ENCODE data around the gene UBR1. TPM values are rescaled to one million over a fixed set of nuclear protein-coding genes. Genes with fewer than 3 reads are reported as not detected.
A peak's percentile ranks its signal among the peaks of the same experiment; 100 is the strongest.

The UBR1 gene
- total RNA-seq, 1 donor from 2014 or later = 33.2 TPM

DNA sequence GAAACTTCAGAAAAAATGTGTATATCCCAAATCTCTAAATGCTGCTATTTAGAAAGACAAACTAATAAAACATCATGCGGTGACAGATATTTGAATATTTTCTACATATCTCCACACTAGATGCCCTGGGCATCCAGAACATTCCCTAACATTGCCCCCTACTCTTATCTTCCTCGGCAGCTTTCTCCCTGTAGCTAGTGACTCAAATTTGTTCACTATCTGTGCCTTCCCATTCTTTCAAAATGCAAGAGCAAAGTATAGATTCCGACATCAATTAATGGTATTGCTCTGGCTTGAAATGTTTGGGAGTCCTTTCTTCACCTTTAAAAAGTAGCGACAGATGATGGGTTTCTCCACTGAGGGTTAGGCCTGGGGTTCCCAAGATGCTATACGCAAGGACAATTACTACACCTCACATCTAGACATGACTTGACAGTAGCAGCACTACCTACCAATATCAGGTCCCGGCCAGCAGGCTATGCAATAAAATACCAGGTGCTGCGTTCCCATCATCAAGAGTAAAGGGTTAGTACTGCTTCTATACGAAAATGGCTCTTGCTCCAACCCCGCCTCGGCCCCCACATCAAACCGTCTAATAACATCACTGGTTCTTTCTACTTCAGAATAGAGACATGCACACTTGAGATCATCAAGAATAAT, 631 bp downstream of the UBR1 start:
- Histone ChIP-seq H3K9ac (peak overlapping the region; percentile 73), H4K20me1 (ENCODE audit: low read depth) (no peaks in the 10 kb centered on the region), H3K27ac (no peak overlapping the region), H3K4me3 (peak overlapping the region; percentile 80), H3K27me3 (peaks cover 5% of the 10 kb centered on the region), H3K9me3 (ENCODE audit: low read depth) (no peaks in the 10 kb centered on the region), H2AFZ (replicated peaks) (peak overlapping the region; percentile 91), H3K79me2 (ENCODE audit: low read depth) (peaks cover 56% of the 10 kb centered on the region), H3F3A (ENCODE audit: low read depth) (no peaks in the 10 kb centered on the region), H3K4me2 (peak overlapping the region; percentile 97), H3K36me3 (peaks cover 14% of the 10 kb centered on the region), H3K4me1 (peaks cover 17% of the 10 kb centered on the region)
- peak overlapping the region; percentile 78 for H3K27ac Mint-ChIP-seq
- peaks cover 2% of the 10 kb centered on the region for H3K27me3 Mint-ChIP-seq (ENCODE audit: insufficient read depth, low read depth)
- peaks cover 1% of the 10 kb centered on the region for H3K9me3 Mint-ChIP-seq
- TF ChIP-seq, protein P1, sequence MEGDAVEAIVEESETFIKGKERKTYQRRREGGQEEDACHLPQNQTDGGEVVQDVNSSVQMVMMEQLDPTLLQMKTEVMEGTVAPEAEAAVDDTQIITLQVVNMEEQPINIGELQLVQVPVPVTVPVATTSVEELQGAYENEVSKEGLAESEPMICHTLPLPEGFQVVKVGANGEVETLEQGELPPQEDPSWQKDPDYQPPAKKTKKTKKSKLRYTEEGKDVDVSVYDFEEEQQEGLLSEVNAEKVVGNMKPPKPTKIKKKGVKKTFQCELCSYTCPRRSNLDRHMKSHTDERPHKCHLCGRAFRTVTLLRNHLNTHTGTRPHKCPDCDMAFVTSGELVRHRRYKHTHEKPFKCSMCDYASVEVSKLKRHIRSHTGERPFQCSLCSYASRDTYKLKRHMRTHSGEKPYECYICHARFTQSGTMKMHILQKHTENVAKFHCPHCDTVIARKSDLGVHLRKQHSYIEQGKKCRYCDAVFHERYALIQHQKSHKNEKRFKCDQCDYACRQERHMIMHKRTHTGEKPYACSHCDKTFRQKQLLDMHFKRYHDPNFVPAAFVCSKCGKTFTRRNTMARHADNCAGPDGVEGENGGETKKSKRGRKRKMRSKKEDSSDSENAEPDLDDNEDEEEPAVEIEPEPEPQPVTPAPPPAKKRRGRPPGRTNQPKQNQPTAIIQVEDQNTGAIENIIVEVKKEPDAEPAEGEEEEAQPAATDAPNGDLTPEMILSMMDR (IDR thresholded peaks at IDR 0.05) = no peak
- TF ChIP-seq EZH2phosphoT487 (IDR thresholded peaks at IDR 0.05) (no peak), EZH2 (IDR thresholded peaks at IDR 0.05) (no peak)
- DNase-seq (ENCODE audit: low spot score) = peak; percentile 8
- H3K36me3 Mint-ChIP-seq = peaks cover 13% of the 10 kb centered on the region
- H3K4me1 Mint-ChIP-seq = peaks cover 17% of the 10 kb centered on the region
- peak overlapping the region; percentile 92 for H3K4me3 Mint-ChIP-seq

DNA sequence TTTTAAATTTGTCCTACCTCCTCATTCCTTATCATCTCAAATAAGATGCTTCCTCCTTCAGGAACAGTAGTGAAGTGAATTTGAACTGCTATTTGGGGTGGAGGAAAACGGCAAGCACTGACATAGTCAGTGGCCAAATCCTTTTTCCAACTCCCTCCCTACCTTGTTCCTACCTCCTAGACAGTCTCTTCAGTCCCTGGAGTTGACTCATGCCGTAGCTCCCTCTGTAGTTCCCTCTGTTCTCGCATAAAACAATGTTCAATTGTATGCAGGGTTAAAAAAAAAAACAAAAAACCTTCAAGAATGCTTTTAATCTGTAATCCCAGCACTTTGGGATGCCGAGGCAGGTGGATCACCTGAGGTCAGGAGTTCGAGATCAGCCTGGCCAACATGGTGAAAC, 1.4 kb downstream of the UBR1 start:
- no peak overlapping the region for H3K9ac ChIP-seq

DNA sequence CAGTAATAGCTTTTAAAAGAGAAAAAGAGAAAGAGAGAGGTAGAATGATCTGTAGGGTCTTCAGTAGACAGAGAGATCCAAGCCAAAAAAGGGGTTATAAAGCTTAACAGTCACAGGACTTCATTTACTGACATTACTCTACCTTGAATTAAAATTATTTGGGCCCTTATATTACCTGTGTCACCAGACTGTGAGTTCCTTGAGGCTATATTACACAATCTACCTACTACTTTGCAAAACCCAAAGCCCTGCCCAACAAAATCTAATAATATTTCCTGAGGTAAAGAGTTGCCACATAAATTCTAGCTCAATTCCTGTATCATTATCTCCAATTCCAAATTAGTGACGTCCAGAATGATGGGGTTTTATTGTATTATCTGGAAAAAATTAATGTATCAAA, 1.9 kb downstream of the UBR1 start:
- Histone ChIP-seq H3K4me3 (peak overlapping the region; percentile 80), H3K4me1 (peaks cover 17% of the 10 kb centered on the region), H3K36me3 (peaks cover 14% of the 10 kb centered on the region), H3K27me3 (peaks cover 5% of the 10 kb centered on the region), H4K20me1 (ENCODE audit: low read depth) (no peaks in the 10 kb centered on the region), H3K9ac (peak overlapping the region; percentile 23), H3K79me2 (ENCODE audit: low read depth) (peaks cover 69% of the 10 kb centered on the region), H3K9me3 (ENCODE audit: low read depth) (no peaks in the 10 kb centered on the region), H3K27ac (no peak overlapping the region), H3F3A (ENCODE audit: low read depth) (no peaks in the 10 kb centered on the region), H2AFZ (replicated peaks) (no peak overlapping the region), H3K4me2 (peak overlapping the region; percentile 97)
- Mint-ChIP-seq H3K27me3 (ENCODE audit: insufficient read depth, low read depth) (peaks cover 2% of the 10 kb centered on the region), H3K36me3 (peaks cover 18% of the 10 kb centered on the region), H3K27ac (no peak overlapping the region), H3K4me3 (no peak overlapping the region), H3K4me1 (peaks cover 17% of the 10 kb centered on the region), H3K9me3 (peaks cover 3% of the 10 kb centered on the region)
- TF ChIP-seq EZH2 (IDR thresholded peaks at IDR 0.05) (no peak), EZH2phosphoT487 (IDR thresholded peaks at IDR 0.05) (no peak)
- TF ChIP-seq, protein P1 (IDR thresholded peaks at IDR 0.05) = no peak
- no peak for DNase-seq (ENCODE audit: low spot score)

More for the DNA sequence above, 1.4 kb downstream of the UBR1 start:
- H3K79me2 ChIP-seq (ENCODE audit: low read depth) = peaks cover 63% of the 10 kb centered on the region
- H3K4me2 ChIP-seq = peak overlapping the region; percentile 97
- H3K9me3 Mint-ChIP-seq = peaks cover 3% of the 10 kb centered on the region
- no peak overlapping the region for H3K27ac Mint-ChIP-seq
- H3K27me3 Mint-ChIP-seq (ENCODE audit: insufficient read depth, low read depth) = peaks cover 2% of the 10 kb centered on the region
- peaks cover 5% of the 10 kb centered on the region for H3K27me3 ChIP-seq
- peaks cover 17% of the 10 kb centered on the region for H3K4me1 ChIP-seq
- TF ChIP-seq EZH2phosphoT487 (IDR thresholded peaks at IDR 0.05) = no peak
- H3F3A ChIP-seq (ENCODE audit: low read depth) = no peaks in the 10 kb centered on the region
- peak overlapping the region; percentile 80 for H3K4me3 ChIP-seq
- no peaks in the 10 kb centered on the region for H3K9me3 ChIP-seq (ENCODE audit: low read depth)
- peak overlapping the region; percentile 75 for H3K4me3 Mint-ChIP-seq
- no peak overlapping the region for H2AFZ ChIP-seq (replicated peaks)
- peaks cover 17% of the 10 kb centered on the region for H3K4me1 Mint-ChIP-seq
- DNase-seq (ENCODE audit: low spot score) = peak; percentile 6
- peaks cover 18% of the 10 kb centered on the region for H3K36me3 Mint-ChIP-seq
- H3K27ac ChIP-seq = no peak overlapping the region
- peaks cover 14% of the 10 kb centered on the region for H3K36me3 ChIP-seq
- no peaks in the 10 kb centered on the region for H4K20me1 ChIP-seq (ENCODE audit: low read depth)

DNA sequence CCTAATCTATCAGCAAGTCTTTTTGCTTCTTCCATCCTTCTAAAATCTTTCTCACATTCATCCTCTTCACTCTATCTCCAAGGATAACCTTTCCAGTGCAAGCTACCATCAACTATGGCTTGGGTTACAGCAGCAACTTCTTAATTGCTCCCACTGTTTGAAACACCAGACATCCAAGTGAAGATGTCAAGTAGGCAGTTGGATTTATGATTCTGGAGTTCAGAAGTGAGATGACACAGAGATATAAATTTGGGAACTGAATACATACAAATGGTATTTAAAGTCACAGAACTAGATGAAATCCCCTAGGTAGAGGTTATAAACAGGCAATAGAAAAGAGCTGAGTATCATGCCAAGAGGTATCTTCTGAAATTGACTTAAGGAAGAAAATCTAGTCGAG, 3.7 kb downstream of the UBR1 start:
- Histone ChIP-seq H3K27me3 (no peaks in the 10 kb centered on the region), H3K79me2 (ENCODE audit: low read depth) (peaks cover 86% of the 10 kb centered on the region), H3K4me1 (peaks cover 17% of the 10 kb centered on the region), H3K9me3 (ENCODE audit: low read depth) (no peaks in the 10 kb centered on the region), H3K4me2 (no peak overlapping the region), H3K9ac (no peak overlapping the region), H3K27ac (no peak overlapping the region), H3K36me3 (peaks cover 14% of the 10 kb centered on the region), H3F3A (ENCODE audit: low read depth) (no peaks in the 10 kb centered on the region), H4K20me1 (ENCODE audit: low read depth) (no peaks in the 10 kb centered on the region), H3K4me3 (no peak overlapping the region), H2AFZ (replicated peaks) (no peak overlapping the region)
- no peak overlapping the region for H3K27ac Mint-ChIP-seq
- DNase-seq (ENCODE audit: low spot score) = no peak
- peaks cover 17% of the 10 kb centered on the region for H3K4me1 Mint-ChIP-seq
- no peak for TF ChIP-seq EZH2phosphoT487 (IDR thresholded peaks at IDR 0.05)
- H3K4me3 Mint-ChIP-seq = no peak overlapping the region
- peaks cover 24% of the 10 kb centered on the region for H3K36me3 Mint-ChIP-seq
- peaks cover 3% of the 10 kb centered on the region for H3K9me3 Mint-ChIP-seq
- no peaks in the 10 kb centered on the region for H3K27me3 Mint-ChIP-seq (ENCODE audit: insufficient read depth, low read depth)
